CD4-positive, alpha-beta memory T cell (primary cell): ENCODE results near the gene UBAC1. TPM values are rescaled to one million over a fixed set of nuclear protein-coding genes. Genes with fewer than 3 reads are reported as not detected.
"Not testable (repeated sequence)": the region's sequence is repeated elsewhere in the genome, so short reads cannot be mapped to it uniquely, and the experiment has no call there.

Experiments
- CTCF ChIA-PET: fragments of 350-600 bp; sonication (Branson Sonifier 250); formaldehyde crosslinking; loops from one replicate; lab custom pipeline; 2021; ENCODE audit warnings: inconsistent platforms; ENCODE audit not compliant: partially characterized antibody; lab: Charles Lee
- POLR2A ChIA-PET: fragments of 350-600 bp; sonication (Branson Sonifier 250); formaldehyde crosslinking; loops from one replicate; lab custom pipeline; 2021; ENCODE audit not compliant: partially characterized antibody; lab: Charles Lee
- DNase-seq, 5 donors: peaks; one replicate each; pipeline versions ENCODE4 v3.0.0 to v3.0.0-alpha.2; 2020 to 2022; ENCODE audit warnings: mixed read lengths in 1 of 5
- H3K27ac ChIP-seq: one replicate; pipeline ENCODE4 v1.7.0; 2013; ENCODE audit warnings: low read depth, low read length
- H3K27me3 ChIP-seq: 2 replicates; pipeline ENCODE4 v1.7.0; 2013; ENCODE audit warnings: mild to moderate bottlenecking, low read length, moderate library complexity; ENCODE audit not compliant: insufficient read depth
- H3K36me3 ChIP-seq: 2 replicates; pipeline ENCODE4 v1.7.0; 2013; ENCODE audit warnings: mild to moderate bottlenecking, low read length, moderate library complexity; ENCODE audit not compliant: insufficient read depth
- H3K4me1 ChIP-seq: 2 replicates; pipeline ENCODE4 v1.7.0; 2013; ENCODE audit warnings: mild to moderate bottlenecking, low read length, moderate library complexity; ENCODE audit not compliant: insufficient read depth
- H3K4me3 ChIP-seq, 2 donors: one replicate each; pipeline ENCODE4 v1.7.0; 2013; ENCODE audit warnings: low read length in 2 of 2, mild to moderate bottlenecking in 1 of 2
- H3K9me3 ChIP-seq, 2 donors: one replicate each; pipeline ENCODE4 v1.7.0; 2013; ENCODE audit warnings: low read length in 2 of 2, control low read depth in 1 of 2; ENCODE audit not compliant: control insufficient read depth in 1 of 2
- H3K27ac Mint-ChIP-seq, 7 donors: one replicate each; pipeline ENCODE4 v1.8.0; 2020 to 2021; ENCODE audit warnings: mixed read lengths in 7 of 7, mild to moderate bottlenecking in 6 of 7, inconsistent platforms in 3 of 7, moderate library complexity in 3 of 7
- H3K27me3 Mint-ChIP-seq, 2 donors: one replicate each; pipeline ENCODE4 v1.8.0; 2020 to 2021; ENCODE audit warnings: mixed read lengths in 2 of 2
- H3K36me3 Mint-ChIP-seq, 2 donors: one replicate each; pipeline ENCODE4 v1.8.0; 2020 to 2021; ENCODE audit warnings: mixed read lengths in 2 of 2, inconsistent platforms in 1 of 2, mild to moderate bottlenecking in 1 of 2
- H3K4me1 Mint-ChIP-seq, 4 donors: one replicate each; pipeline ENCODE4 v1.8.0; 2020 to 2021; ENCODE audit warnings: mixed read lengths in 4 of 4, mild to moderate bottlenecking in 1 of 4
- H3K4me3 Mint-ChIP-seq, 8 donors: one replicate each; pipeline ENCODE4 v1.8.0; 2020 to 2021; ENCODE audit warnings: mixed read lengths in 8 of 8, mild to moderate bottlenecking in 7 of 8, moderate library complexity in 6 of 8, inconsistent platforms in 3 of 8
- H3K9me3 Mint-ChIP-seq, 8 donors: one replicate each; pipeline ENCODE4 v1.8.0; 2020 to 2021; ENCODE audit warnings: mixed read lengths in 8 of 8, mild to moderate bottlenecking in 5 of 8, inconsistent platforms in 3 of 8, moderate library complexity in 1 of 8
- intact Hi-C: fragments of 100-400 bp; cut with micrococcal nuclease; formaldehyde crosslinking; loops from one replicate; pipeline ENCODE4 v1.15.1; 2023
- polyA plus RNA-seq, 2 donors: library from polyadenylated mRNA; unstranded; fragments of 300-500 nt; fragmentation: Illumina TruSeq; gene quantifications; one replicate each; pipeline ENCODE4 v1.2.3, GENCODE V29; 2021
- total RNA-seq, 2 experiments: library from RNA; stranded (reverse); gene quantifications; one replicate each; pipeline ENCODE4 v1.2.3, GENCODE V29; 2021

Gene UBAC1
- total and polyA plus RNA-seq, 4 experiments from 2014 or later, result 23.0 to 32.8 (median 28.1) TPM

- no peak overlapping the region for H3K27ac Mint-ChIP-seq
- peaks cover 0 to 41% (median 34%) of the 10 kb centered on the region in 8 donors for H3K9me3 Mint-ChIP-seq
- H3K27ac ChIP-seq, result no peak overlapping the region
- H3K4me1 ChIP-seq, result peaks cover 5% of the 10 kb centered on the region
- no peaks in the 10 kb centered on the region for H3K27me3 Mint-ChIP-seq
- intact Hi-C loops, result no loop called here
- ChIA-PET POLR2A (interaction anchor here (0.7 kb wide), 1 partner anchor 201 kb away, joined by 3 read pairs; no protein-coding TSS in a partner anchor), CTCF (no interaction called here)
- H3K9me3 ChIP-seq, result peaks cover 0 to 19% of the 10 kb centered on the region in 2 donors
- peaks cover 0 to 12% (median 4%) of the 10 kb centered on the region in 4 donors for H3K4me1 Mint-ChIP-seq
- H3K4me3 Mint-ChIP-seq, result no peak overlapping the region
- H3K27me3 ChIP-seq, result no peaks in the 10 kb centered on the region
- no peak for DNase-seq
- peaks cover 8% of the 10 kb centered on the region for H3K36me3 ChIP-seq
- H3K36me3 Mint-ChIP-seq, result peaks cover 11 to 25% of the 10 kb centered on the region in 2 donors
- no peak overlapping the region for H3K4me3 ChIP-seq
Measured at GRCh38 chr9:135920256-135920930, 40.8 kb downstream of the UBAC1 start.

GRCh38 chr9:135919318-135919890 lies 41.8 kb downstream of the UBAC1 start:
- peaks cover 21 to 35% of the 10 kb centered on the region in 2 donors for H3K36me3 Mint-ChIP-seq
- H3K27me3 Mint-ChIP-seq, result no peaks in the 10 kb centered on the region
- Histone ChIP-seq H3K4me1 (no peaks in the 10 kb centered on the region), H3K4me3 (no peak overlapping the region), H3K9me3 (peaks cover 4 to 19% of the 10 kb centered on the region in 2 donors), H3K27ac (no peak overlapping the region), H3K36me3 (peaks cover 17% of the 10 kb centered on the region), H3K27me3 (no peaks in the 10 kb centered on the region)
- POLR2A ChIA-PET, result interaction anchor here (0.7 kb wide), 1 partner anchor 202 kb away, joined by 3 read pairs; no protein-coding TSS in a partner anchor
- no peak for DNase-seq
- CTCF ChIA-PET, result no interaction called here
- intact Hi-C loops, result no loop called here
- no peak overlapping the region for H3K4me3 Mint-ChIP-seq
- peaks cover 0 to 51% (median 42%) of the 10 kb centered on the region in 8 donors for H3K9me3 Mint-ChIP-seq
- no peak overlapping the region for H3K27ac Mint-ChIP-seq
- peaks cover 0 to 3% (median 0%) of the 10 kb centered on the region in 4 donors for H3K4me1 Mint-ChIP-seq

DNA sequence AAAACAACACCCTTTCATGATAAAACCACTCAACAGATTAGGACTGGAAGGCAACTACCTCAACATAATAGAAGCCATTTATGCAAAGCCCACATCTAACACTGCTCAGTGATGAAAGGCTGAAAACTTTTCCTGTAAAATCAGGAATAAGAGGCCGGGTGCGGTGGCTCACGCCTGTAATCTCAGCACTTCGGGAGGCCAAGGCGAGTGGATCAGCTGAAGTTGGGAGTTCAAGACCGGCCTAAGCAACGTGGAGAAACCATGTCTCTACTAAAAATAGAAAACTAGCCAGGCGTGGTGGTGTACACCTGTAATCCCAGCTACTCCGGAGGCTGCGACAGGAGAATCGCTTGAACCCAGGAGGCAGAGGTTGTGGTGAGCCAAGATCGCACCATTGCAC lies 44.9 kb downstream of the UBAC1 start:
- H3K4me1 Mint-ChIP-seq, H3K27ac ChIP-seq, H3K27me3 Mint-ChIP-seq, H3K4me1 ChIP-seq, H3K27me3 ChIP-seq, CTCF ChIA-PET, H3K4me3 Mint-ChIP-seq, intact Hi-C loops, H3K27ac Mint-ChIP-seq, POLR2A ChIA-PET, H3K4me3 ChIP-seq, DNase-seq: not testable (repeated sequence)
- H3K36me3 Mint-ChIP-seq, result peaks cover 39 to 58% of the 10 kb centered on the region in 2 donors
- Histone ChIP-seq H3K9me3 (peaks cover 4 to 19% of the 10 kb centered on the region in 2 donors), H3K36me3 (peaks cover 17% of the 10 kb centered on the region)
- peaks cover 3 to 66% (median 48%) of the 10 kb centered on the region in 8 donors for H3K9me3 Mint-ChIP-seq

DNA sequence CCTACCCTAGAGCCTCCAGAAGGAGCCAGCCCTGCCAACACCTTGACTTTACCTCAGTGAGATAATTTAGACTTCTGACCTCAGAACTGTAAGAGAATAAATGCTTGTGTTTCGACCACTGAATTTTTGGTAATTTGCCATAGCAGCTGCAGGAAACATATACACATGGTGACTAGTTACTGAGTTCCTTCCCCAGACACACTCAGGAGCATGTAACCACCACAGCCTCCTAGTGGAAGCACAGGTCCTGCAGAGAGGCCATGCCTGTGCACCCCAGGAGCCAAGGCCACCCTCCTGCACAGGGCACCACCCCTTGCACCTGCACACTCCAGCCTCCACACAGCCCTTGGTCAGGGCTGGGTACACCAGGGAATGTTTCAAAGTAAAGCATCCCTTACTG lies 46.3 kb downstream of the UBAC1 start:
- intact Hi-C loops, result no loop called here
- Histone ChIP-seq H3K36me3 (peaks cover 17% of the 10 kb centered on the region), H3K9me3 (peaks cover 4 to 19% of the 10 kb centered on the region in 2 donors), H3K4me1 (peaks cover 11% of the 10 kb centered on the region), H3K27ac (no peak overlapping the region), H3K27me3 (no peaks in the 10 kb centered on the region), H3K4me3 (no peak overlapping the region)
- ChIA-PET CTCF (interaction anchor here (1.7 kb wide), 1 partner anchor 52 kb away, joined by 3 read pairs; no protein-coding TSS in a partner anchor), POLR2A (no interaction called here)
- Mint-ChIP-seq H3K27me3 (no peaks in the 10 kb centered on the region), H3K4me1 (peaks cover 9 to 20% (median 14%) of the 10 kb centered on the region in 4 donors), H3K27ac (peak overlapping the region in 1 of 7 donors; percentile 50), H3K36me3 (peaks cover 49 to 71% of the 10 kb centered on the region in 2 donors), H3K4me3 (no peak overlapping the region), H3K9me3 (peaks cover 3 to 63% (median 48%) of the 10 kb centered on the region in 8 donors)
- no peak for DNase-seq

GRCh38 chr9:135911233-135911632 lies 49.9 kb downstream of the UBAC1 start:
- H3K27ac ChIP-seq, CTCF ChIA-PET, H3K27me3 Mint-ChIP-seq, POLR2A ChIA-PET, intact Hi-C loops, DNase-seq, H3K4me3 ChIP-seq, H3K9me3 ChIP-seq, H3K4me3 Mint-ChIP-seq, H3K27me3 ChIP-seq: not testable (repeated sequence)
- Mint-ChIP-seq H3K27ac (peak overlapping the region in 1 of 7 donors; percentile 27), H3K4me1 (peaks cover 20 to 36% (median 28%) of the 10 kb centered on the region in 4 donors), H3K36me3 (peaks cover 55 to 60% of the 10 kb centered on the region in 2 donors), H3K9me3 (peaks cover 3 to 37% (median 24%) of the 10 kb centered on the region in 8 donors)
- Histone ChIP-seq H3K36me3 (peaks cover 17% of the 10 kb centered on the region), H3K4me1 (peaks cover 26% of the 10 kb centered on the region)

GRCh38 chr9:135910757-135911156 lies 50.4 kb downstream of the UBAC1 start:
- intact Hi-C loops, result no loop called here
- Histone ChIP-seq H3K4me1 (peaks cover 31% of the 10 kb centered on the region), H3K36me3 (peaks cover 13% of the 10 kb centered on the region), H3K9me3 (peaks cover 3 to 4% of the 10 kb centered on the region in 2 donors), H3K4me3 (no peak overlapping the region), H3K27ac (no peak overlapping the region), H3K27me3 (no peaks in the 10 kb centered on the region)
- ChIA-PET CTCF (no interaction called here), POLR2A (no interaction called here)
- H3K27ac Mint-ChIP-seq, result peak overlapping the region in 1 of 7 donors; percentile 27
- H3K9me3 Mint-ChIP-seq, result peaks cover under 1 to 32% (median 20%) of the 10 kb centered on the region in 8 donors
- DNase-seq, result no peak
- peaks cover 25 to 41% (median 33%) of the 10 kb centered on the region in 4 donors for H3K4me1 Mint-ChIP-seq
- peaks cover 53 to 56% of the 10 kb centered on the region in 2 donors for H3K36me3 Mint-ChIP-seq
- H3K27me3 Mint-ChIP-seq, result no peaks in the 10 kb centered on the region
- peak overlapping the region in 1 of 8 donors; percentile 20 for H3K4me3 Mint-ChIP-seq

DNA sequence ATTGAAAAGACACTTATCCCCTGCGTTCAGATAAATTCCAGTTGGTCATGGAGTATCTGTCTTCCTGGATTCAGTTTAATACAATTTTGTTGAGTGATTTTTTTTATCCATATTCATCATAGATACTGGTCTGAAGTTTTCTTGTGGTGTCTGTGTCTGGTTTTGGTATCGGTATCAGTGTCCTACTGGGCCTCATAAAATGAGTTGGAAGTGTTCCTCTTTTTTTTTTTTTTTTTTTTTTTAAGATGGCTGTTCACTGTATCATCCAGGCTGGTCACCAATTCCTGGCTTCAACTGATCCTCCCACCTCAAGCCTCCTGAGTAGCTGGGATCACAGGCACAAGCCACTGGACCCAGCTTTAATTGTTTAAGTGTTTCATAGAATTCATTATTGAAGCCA lies 51.0 kb downstream of the UBAC1 start:
- intact Hi-C loops, result no loop called here
- no peak overlapping the region for H3K4me3 ChIP-seq
- H3K27ac ChIP-seq, result no peak overlapping the region
- Mint-ChIP-seq H3K4me1 (peaks cover 30 to 47% (median 38%) of the 10 kb centered on the region in 4 donors), H3K27me3 (no peaks in the 10 kb centered on the region), H3K36me3 (peaks cover 49 to 51% of the 10 kb centered on the region in 2 donors), H3K4me3 (peak overlapping the region in 4 of 8 donors; percentile 0 to 74 (median 68)), H3K27ac (peak overlapping the region in 2 of 7 donors; percentile 65 to 66), H3K9me3 (peaks cover 0 to 27% (median 14%) of the 10 kb centered on the region in 8 donors)
- ChIA-PET POLR2A (no interaction called here), CTCF (no interaction called here)
- no peak for DNase-seq
- H3K36me3 ChIP-seq, result peaks cover 8% of the 10 kb centered on the region
- no peaks in the 10 kb centered on the region for H3K27me3 ChIP-seq
- H3K4me1 ChIP-seq, result peaks cover 36% of the 10 kb centered on the region
- peaks cover 0 to 3% of the 10 kb centered on the region in 2 donors for H3K9me3 ChIP-seq
